ENCODE measurements around the gene HGFAC.

DNA sequence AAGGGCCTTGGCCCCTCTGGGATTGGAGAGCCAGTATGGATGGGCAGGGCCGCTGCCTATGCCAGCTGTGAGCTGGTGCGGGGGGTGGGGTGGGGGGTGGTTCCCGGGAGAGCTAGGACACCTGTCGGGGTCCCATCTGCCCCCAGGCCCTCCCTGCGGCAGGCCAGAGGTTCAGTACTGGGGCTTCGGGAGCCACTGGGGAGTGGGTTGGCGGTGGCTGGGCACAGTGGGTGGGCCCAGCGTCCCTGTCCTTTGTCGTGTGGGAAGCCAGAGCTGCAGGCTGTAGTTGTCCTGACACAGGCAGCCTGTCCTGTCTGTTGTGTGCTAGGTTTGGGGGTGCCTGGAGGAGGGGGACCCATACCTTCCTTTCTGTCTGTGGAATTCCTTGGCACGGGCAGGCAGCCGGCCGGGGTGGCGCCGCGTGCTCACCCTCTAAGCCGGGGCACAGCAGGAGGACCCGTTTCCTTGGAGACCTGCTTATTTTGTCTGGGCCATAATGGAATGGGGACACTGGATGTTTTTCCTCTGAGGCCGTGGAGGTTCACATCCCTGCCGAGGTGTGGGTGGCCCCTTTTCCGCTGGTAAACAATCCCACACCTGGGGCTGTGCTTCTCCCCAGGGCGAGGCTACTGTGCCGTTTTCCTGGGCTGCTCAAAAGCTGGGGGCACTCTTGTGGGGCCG is 36.1 kb downstream of the HGFAC start:
- TF ChIP-seq, protein P1, sequence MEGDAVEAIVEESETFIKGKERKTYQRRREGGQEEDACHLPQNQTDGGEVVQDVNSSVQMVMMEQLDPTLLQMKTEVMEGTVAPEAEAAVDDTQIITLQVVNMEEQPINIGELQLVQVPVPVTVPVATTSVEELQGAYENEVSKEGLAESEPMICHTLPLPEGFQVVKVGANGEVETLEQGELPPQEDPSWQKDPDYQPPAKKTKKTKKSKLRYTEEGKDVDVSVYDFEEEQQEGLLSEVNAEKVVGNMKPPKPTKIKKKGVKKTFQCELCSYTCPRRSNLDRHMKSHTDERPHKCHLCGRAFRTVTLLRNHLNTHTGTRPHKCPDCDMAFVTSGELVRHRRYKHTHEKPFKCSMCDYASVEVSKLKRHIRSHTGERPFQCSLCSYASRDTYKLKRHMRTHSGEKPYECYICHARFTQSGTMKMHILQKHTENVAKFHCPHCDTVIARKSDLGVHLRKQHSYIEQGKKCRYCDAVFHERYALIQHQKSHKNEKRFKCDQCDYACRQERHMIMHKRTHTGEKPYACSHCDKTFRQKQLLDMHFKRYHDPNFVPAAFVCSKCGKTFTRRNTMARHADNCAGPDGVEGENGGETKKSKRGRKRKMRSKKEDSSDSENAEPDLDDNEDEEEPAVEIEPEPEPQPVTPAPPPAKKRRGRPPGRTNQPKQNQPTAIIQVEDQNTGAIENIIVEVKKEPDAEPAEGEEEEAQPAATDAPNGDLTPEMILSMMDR (IDR thresholded peaks at IDR 0.05): no peak
- TF ChIP-seq CREB1 (CRISPR knock-in tag; IDR thresholded peaks at IDR 0.05) (no peak), ZNF138 (CRISPR knock-in tag; conservative IDR thresholded peaks at IDR 0.05) (no peak), ETV6 (CRISPR knock-in tag; IDR thresholded peaks at IDR 0.05) (no peak), TCF7 (CRISPR knock-in tag; IDR thresholded peaks at IDR 0.05; ENCODE audit: low read depth) (no peak), TEAD4 (CRISPR knock-in tag; IDR thresholded peaks at IDR 0.05) (no peak), MXD4 (CRISPR knock-in tag; IDR thresholded peaks at IDR 0.05; ENCODE audit: borderline replicate concordance) (no peak), ZNF416 (CRISPR knock-in tag; IDR thresholded peaks at IDR 0.05) (no peak), JUN (CRISPR knock-in tag; IDR thresholded peaks at IDR 0.05) (no peak), OVOL2 (CRISPR knock-in tag; IDR thresholded peaks at IDR 0.05; ENCODE audit: borderline replicate concordance) (no peak)
- TF ChIP-seq, protein P2, sequence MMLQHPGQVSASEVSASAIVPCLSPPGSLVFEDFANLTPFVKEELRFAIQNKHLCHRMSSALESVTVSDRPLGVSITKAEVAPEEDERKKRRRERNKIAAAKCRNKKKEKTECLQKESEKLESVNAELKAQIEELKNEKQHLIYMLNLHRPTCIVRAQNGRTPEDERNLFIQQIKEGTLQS (CRISPR knock-in tag; conservative IDR thresholded peaks at IDR 0.05): no peak
- TF ChIP-seq, protein P3, sequence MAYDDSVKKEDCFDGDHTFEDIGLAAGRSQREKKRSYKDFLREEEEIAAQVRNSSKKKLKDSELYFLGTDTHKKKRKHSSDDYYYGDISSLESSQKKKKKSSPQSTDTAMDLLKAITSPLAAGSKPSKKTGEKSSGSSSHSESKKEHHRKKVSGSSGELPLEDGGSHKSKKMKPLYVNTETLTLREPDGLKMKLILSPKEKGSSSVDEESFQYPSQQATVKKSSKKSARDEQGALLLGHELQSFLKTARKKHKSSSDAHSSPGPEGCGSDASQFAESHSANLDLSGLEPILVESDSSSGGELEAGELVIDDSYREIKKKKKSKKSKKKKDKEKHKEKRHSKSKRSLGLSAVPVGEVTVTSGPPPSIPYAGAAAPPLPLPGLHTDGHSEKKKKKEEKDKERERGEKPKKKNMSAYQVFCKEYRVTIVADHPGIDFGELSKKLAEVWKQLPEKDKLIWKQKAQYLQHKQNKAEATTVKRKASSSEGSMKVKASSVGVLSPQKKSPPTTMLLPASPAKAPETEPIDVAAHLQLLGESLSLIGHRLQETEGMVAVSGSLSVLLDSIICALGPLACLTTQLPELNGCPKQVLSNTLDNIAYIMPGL (CRISPR knock-in tag; IDR thresholded peaks at IDR 0.05): no peak
- TF ChIP-seq, protein P4, sequence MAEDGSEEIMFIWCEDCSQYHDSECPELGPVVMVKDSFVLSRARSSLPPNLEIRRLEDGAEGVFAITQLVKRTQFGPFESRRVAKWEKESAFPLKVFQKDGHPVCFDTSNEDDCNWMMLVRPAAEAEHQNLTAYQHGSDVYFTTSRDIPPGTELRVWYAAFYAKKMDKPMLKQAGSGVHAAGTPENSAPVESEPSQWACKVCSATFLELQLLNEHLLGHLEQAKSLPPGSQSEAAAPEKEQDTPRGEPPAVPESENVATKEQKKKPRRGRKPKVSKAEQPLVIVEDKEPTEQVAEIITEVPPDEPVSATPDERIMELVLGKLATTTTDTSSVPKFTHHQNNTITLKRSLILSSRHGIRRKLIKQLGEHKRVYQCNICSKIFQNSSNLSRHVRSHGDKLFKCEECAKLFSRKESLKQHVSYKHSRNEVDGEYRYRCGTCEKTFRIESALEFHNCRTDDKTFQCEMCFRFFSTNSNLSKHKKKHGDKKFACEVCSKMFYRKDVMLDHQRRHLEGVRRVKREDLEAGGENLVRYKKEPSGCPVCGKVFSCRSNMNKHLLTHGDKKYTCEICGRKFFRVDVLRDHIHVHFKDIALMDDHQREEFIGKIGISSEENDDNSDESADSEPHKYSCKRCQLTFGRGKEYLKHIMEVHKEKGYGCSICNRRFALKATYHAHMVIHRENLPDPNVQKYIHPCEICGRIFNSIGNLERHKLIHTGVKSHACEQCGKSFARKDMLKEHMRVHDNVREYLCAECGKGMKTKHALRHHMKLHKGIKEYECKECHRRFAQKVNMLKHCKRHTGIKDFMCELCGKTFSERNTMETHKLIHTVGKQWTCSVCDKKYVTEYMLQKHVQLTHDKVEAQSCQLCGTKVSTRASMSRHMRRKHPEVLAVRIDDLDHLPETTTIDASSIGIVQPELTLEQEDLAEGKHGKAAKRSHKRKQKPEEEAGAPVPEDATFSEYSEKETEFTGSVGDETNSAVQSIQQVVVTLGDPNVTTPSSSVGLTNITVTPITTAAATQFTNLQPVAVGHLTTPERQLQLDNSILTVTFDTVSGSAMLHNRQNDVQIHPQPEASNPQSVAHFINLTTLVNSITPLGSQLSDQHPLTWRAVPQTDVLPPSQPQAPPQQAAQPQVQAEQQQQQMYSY (CRISPR knock-in tag; IDR thresholded peaks at IDR 0.05): no peak
- TF ChIP-seq, protein P5, sequence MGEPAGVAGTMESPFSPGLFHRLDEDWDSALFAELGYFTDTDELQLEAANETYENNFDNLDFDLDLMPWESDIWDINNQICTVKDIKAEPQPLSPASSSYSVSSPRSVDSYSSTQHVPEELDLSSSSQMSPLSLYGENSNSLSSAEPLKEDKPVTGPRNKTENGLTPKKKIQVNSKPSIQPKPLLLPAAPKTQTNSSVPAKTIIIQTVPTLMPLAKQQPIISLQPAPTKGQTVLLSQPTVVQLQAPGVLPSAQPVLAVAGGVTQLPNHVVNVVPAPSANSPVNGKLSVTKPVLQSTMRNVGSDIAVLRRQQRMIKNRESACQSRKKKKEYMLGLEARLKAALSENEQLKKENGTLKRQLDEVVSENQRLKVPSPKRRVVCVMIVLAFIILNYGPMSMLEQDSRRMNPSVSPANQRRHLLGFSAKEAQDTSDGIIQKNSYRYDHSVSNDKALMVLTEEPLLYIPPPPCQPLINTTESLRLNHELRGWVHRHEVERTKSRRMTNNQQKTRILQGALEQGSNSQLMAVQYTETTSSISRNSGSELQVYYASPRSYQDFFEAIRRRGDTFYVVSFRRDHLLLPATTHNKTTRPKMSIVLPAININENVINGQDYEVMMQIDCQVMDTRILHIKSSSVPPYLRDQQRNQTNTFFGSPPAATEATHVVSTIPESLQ (CRISPR knock-in tag; IDR thresholded peaks at IDR 0.05): no peak

Data from WTC11 (cell line).